Ovary (tissue), 3 donors: ENCODE results near the gene PSMG3.

Experiments
- POLR2A ChIP-seq: fragments of 450-650 bp; IDR thresholded peaks from one replicate; pipeline ENCODE4 v1.6.1; 2017; ENCODE audit warnings: antibody characterized with exemption, mild to moderate bottlenecking, moderate library complexity
- TF ChIP-seq, protein P1 (sequence below), 3 donors: fragments of 450-650 bp in 2 of 3; fragments of 200-600 bp in 1 of 3; IDR thresholded peaks; one replicate each; pipeline versions ENCODE4 v1.5.1 to v1.8.0; 2016 to 2022; ENCODE audit warnings: antibody characterized with exemption in 3 of 3, mild to moderate bottlenecking in 1 of 3
- donor health status: DM: no; HTN: no; CAD: no.

DNA sequence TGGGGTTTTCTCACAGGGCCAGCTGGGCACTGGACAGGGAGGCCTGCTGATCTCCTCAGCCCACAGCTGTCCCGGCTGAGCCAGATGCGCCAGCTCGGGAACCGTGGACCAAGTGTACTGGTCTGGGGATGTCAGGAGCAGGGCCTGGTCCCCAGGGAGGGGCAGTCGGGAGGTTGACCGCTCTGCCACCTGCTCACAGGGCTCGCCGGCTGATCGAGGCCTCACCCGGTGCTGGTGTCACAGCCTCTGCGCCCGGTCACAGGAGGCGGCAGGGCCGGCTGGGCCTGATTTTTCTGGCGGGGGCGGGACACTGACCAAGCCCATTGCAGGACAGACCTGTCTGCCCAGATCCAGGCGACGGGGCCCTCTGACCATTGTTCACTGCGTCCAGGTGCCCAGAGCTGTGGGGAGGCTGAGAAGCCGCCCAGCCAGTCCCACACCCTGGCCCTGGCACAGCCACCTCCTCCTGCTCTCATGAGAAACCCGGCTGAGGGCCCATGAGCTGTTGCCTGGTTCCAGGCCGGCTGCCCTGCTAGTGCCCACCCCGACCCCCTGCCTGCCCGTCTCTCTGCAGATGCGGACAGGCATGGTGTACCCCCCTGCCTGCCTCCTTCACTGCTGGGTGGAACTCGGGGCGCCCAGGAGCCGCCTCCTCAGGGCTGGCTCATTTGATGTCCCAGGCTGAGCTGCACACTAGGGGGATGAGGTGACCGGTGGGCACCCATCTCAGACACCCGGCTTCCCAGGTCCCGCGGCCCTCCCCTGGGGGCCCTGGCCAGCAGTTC, 10.8 kb downstream of the PSMG3 start:
- TF ChIP-seq, protein P1, sequence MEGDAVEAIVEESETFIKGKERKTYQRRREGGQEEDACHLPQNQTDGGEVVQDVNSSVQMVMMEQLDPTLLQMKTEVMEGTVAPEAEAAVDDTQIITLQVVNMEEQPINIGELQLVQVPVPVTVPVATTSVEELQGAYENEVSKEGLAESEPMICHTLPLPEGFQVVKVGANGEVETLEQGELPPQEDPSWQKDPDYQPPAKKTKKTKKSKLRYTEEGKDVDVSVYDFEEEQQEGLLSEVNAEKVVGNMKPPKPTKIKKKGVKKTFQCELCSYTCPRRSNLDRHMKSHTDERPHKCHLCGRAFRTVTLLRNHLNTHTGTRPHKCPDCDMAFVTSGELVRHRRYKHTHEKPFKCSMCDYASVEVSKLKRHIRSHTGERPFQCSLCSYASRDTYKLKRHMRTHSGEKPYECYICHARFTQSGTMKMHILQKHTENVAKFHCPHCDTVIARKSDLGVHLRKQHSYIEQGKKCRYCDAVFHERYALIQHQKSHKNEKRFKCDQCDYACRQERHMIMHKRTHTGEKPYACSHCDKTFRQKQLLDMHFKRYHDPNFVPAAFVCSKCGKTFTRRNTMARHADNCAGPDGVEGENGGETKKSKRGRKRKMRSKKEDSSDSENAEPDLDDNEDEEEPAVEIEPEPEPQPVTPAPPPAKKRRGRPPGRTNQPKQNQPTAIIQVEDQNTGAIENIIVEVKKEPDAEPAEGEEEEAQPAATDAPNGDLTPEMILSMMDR (IDR thresholded peaks at IDR 0.05), result no peak
- TF ChIP-seq POLR2A, result no peak
